Measurements from ENCODE around the gene TSPYL1.
"Not testable (repeated sequence)": the region's sequence is repeated elsewhere in the genome, so short reads cannot be mapped to it uniquely, and the experiment has no call there.

Gene TSPYL1

GRCh38 chr6:116292553-116292952 lies 12.8 kb upstream of the TSPYL1 start:
- DNase-seq = no peak

GRCh38 chr6:116291701-116292396 lies 12.1 kb upstream of the TSPYL1 start:
- no peak for DNase-seq

GRCh38 chr6:116290799-116291198 lies 11.1 kb upstream of the TSPYL1 start:
- DNase-seq = no peak

GRCh38 chr6:116289876-116290275 lies 10.1 kb upstream of the TSPYL1 start:
- no peak for DNase-seq

- DNase-seq = peak in 1 of 2 donors; percentile 83
These were observed 8.1 kb upstream of the TSPYL1 start for GRCh38 chr6:116287689-116288282.

GRCh38 chr6:116286773-116287358 lies 7.1 kb upstream of the TSPYL1 start:
- DNase-seq = no peak

GRCh38 chr6:116284984-116285383 lies 5.3 kb upstream of the TSPYL1 start:
- DNase-seq = not testable (repeated sequence)

- no peak for DNase-seq
These were observed 3.5 kb upstream of the TSPYL1 start for GRCh38 chr6:116283191-116283590.

- DNase-seq = no peak
These were observed 3.0 kb upstream of the TSPYL1 start for GRCh38 chr6:116282698-116283097.

GRCh38 chr6:116280933-116281316 lies 1.2 kb upstream of the TSPYL1 start:
- no peak for DNase-seq

GRCh38 chr6:116280161-116280932 lies 617 bp upstream of the TSPYL1 start:
- peak in 1 of 2 donors; percentile 60 for DNase-seq

- no peak for DNase-seq
These were observed 887 bp downstream of the TSPYL1 start for GRCh38 chr6:116278854-116279231.

GRCh38 chr6:116278481-116278829 lies 1.3 kb downstream of the TSPYL1 start:
- DNase-seq = no peak

- no peak for DNase-seq
These were observed 2.6 kb downstream of the TSPYL1 start for GRCh38 chr6:116277124-116277523.

- no peak for DNase-seq
These were observed 8.5 kb downstream of the TSPYL1 start for GRCh38 chr6:116271149-116271708.

GRCh38 chr6:116268589-116269293 lies 11.0 kb downstream of the TSPYL1 start:
- DNase-seq = peak in 1 of 2 donors; percentile 70

GRCh38 chr6:116267836-116268588 lies 11.7 kb downstream of the TSPYL1 start:
- no peak for DNase-seq

- DNase-seq = no peak
These were observed 12.9 kb downstream of the TSPYL1 start for GRCh38 chr6:116266803-116267202.

- DNase-seq = peak in 1 of 2 donors; percentile 8
These were observed 14.5 kb downstream of the TSPYL1 start for GRCh38 chr6:116265041-116265829.

GRCh38 chr6:116263353-116263752 lies 16.4 kb downstream of the TSPYL1 start:
- no peak for DNase-seq

- no peak for DNase-seq
These were observed 21.2 kb downstream of the TSPYL1 start for GRCh38 chr6:116258520-116258919.
